KMS-11 (cell line): ENCODE measurements around the gene PSMA1.
A peak's percentile ranks its signal among the peaks of the same experiment; 100 is the strongest.
"Not testable (repeated sequence)": the region's sequence is repeated elsewhere in the genome, so short reads cannot be mapped to it uniquely, and the experiment has no call there.

Experiments used
- H2AFZ ChIP-seq: fragments of 200-600 bp; sonication (generic); 2 replicates; pipeline ENCODE4 v1.6.1; 2016; ENCODE audit warnings: antibody characterized with exemption, mixed run types, low read depth
- H3K27ac ChIP-seq: fragments of 200-600 bp; sonication (generic); 2 replicates; pipeline ENCODE4 v1.6.1; 2016; ENCODE audit warnings: mild to moderate bottlenecking, mixed run types
- H3K27me3 ChIP-seq: fragments of 200-600 bp; sonication (generic); 2 replicates; pipeline ENCODE4 v1.6.1; 2017; ENCODE audit warnings: mild to moderate bottlenecking, low read depth, mixed run types, moderate library complexity; ENCODE audit not compliant: insufficient read depth
- H3K36me3 ChIP-seq: fragments of 200-600 bp; sonication (generic); 2 replicates; pipeline ENCODE4 v1.6.1; 2017; ENCODE audit warnings: mild to moderate bottlenecking, mixed run types; ENCODE audit not compliant: insufficient read depth
- H3K4me1 ChIP-seq: fragments of 200-600 bp; sonication (generic); 2 replicates; pipeline ENCODE4 v1.6.1; 2016; ENCODE audit warnings: mild to moderate bottlenecking, low read depth, mixed run types; ENCODE audit not compliant: poor library complexity, severe bottlenecking
- H3K4me2 ChIP-seq: fragments of 200-600 bp; sonication (generic); 2 replicates; pipeline ENCODE4 v1.7.0; 2016; ENCODE audit warnings: mild to moderate bottlenecking, mixed run types
- H3K4me3 ChIP-seq: fragments of 200-600 bp; sonication (generic); IDR thresholded peaks from 2 replicates; pipeline ENCODE4 v1.6.1; 2017; ENCODE audit warnings: low read depth, low read length, mixed read lengths; ENCODE audit not compliant: insufficient read depth
- H3K79me2 ChIP-seq: fragments of 200-600 bp; sonication (generic); 2 replicates; pipeline ENCODE4 v1.6.1; 2016; ENCODE audit warnings: low read depth, mixed run types; ENCODE audit not compliant: insufficient read depth
- H3K9ac ChIP-seq: fragments of 200-600 bp; sonication (generic); 2 replicates; pipeline ENCODE4 v1.6.1; 2016; ENCODE audit warnings: mild to moderate bottlenecking, mixed run types
- H4K20me1 ChIP-seq: fragments of 200-600 bp; sonication (generic); 2 replicates; pipeline ENCODE4 v1.6.1; 2016; ENCODE audit warnings: mild to moderate bottlenecking, mixed run types; ENCODE audit not compliant: insufficient read depth
- TF ChIP-seq, protein P1 (sequence below): fragments of 200-600 bp; sonication (generic); conservative IDR thresholded peaks from 2 replicates; pipeline ENCODE4 v1.6.1; 2017; ENCODE audit warnings: low read depth, mild to moderate bottlenecking, antibody characterized with exemption, low read length, moderate library complexity, mixed read lengths

The PSMA1 gene

DNA sequence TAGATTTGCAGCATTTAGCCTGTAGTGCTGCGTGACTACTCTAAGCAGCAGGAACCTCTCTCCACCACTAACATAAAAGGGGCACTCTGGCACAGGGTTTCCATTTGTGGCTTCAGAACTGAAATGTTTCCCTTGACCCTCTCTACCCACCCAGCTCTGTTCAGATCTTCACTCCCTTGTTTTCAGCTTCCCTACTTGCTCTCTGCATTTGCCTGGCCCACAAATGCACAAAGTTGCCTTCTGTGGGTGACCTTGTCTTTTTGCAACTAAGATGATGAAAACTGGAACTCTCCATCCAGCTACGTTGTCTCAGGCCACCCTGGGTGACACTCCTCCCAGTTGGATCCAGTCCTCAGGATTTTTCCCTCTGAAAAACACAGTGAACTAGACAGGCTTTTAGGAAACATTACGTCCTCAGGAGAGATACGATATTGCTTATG lies 19.8 kb upstream of the PSMA1 start:
- TF ChIP-seq, protein P1, sequence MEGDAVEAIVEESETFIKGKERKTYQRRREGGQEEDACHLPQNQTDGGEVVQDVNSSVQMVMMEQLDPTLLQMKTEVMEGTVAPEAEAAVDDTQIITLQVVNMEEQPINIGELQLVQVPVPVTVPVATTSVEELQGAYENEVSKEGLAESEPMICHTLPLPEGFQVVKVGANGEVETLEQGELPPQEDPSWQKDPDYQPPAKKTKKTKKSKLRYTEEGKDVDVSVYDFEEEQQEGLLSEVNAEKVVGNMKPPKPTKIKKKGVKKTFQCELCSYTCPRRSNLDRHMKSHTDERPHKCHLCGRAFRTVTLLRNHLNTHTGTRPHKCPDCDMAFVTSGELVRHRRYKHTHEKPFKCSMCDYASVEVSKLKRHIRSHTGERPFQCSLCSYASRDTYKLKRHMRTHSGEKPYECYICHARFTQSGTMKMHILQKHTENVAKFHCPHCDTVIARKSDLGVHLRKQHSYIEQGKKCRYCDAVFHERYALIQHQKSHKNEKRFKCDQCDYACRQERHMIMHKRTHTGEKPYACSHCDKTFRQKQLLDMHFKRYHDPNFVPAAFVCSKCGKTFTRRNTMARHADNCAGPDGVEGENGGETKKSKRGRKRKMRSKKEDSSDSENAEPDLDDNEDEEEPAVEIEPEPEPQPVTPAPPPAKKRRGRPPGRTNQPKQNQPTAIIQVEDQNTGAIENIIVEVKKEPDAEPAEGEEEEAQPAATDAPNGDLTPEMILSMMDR: no peak
- no peaks in the 10 kb centered on the region for H3K27me3 ChIP-seq
- H3K4me3 ChIP-seq: no peak overlapping the region
- no peak overlapping the region for H3K9ac ChIP-seq
- H3K4me1 ChIP-seq: peaks cover 42% of the 10 kb centered on the region
- H3K27ac ChIP-seq: no peak overlapping the region
- 0 out of 2 replicates have a peak, but pooled peaks cover 5% of the 10 kb centered on the region for H3K79me2 ChIP-seq
- no peaks in the 10 kb centered on the region for H3K36me3 ChIP-seq
- no peak overlapping the region for H2AFZ ChIP-seq
- H4K20me1 ChIP-seq: no peaks in the 10 kb centered on the region
- no peak overlapping the region for H3K4me2 ChIP-seq

DNA sequence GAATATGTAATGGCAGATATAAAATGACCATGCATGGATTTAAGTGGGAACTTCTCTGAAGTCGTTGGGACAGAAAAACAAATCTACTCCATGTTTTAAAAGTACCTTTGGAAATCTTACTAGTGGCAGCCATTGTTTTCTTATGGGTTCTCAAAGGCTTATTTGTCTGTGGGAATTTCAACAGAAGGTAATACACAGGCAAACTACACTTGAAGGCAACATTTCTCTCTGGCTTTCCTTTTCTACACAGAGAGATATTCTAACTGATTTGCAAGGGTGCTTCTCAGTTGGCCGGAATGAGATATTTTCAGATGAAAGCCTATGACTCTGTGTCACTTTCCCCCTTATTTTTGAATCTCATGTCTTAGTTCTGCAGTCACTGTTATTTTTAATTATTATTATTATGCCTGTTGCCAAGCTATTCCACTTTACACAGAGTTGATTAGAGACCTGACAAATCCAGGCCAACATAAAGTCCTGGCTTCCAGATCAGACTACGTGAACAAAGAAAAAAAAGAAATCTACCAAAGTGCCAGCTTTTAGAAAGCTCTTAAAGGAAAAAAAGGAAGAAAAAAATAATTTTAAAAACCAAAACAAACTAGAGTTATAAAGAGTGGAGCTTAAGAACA lies 18.9 kb upstream of the PSMA1 start:
- Histone ChIP-seq H3K27ac (no peak overlapping the region), H2AFZ (no peak overlapping the region), H3K4me2 (no peak overlapping the region)

DNA sequence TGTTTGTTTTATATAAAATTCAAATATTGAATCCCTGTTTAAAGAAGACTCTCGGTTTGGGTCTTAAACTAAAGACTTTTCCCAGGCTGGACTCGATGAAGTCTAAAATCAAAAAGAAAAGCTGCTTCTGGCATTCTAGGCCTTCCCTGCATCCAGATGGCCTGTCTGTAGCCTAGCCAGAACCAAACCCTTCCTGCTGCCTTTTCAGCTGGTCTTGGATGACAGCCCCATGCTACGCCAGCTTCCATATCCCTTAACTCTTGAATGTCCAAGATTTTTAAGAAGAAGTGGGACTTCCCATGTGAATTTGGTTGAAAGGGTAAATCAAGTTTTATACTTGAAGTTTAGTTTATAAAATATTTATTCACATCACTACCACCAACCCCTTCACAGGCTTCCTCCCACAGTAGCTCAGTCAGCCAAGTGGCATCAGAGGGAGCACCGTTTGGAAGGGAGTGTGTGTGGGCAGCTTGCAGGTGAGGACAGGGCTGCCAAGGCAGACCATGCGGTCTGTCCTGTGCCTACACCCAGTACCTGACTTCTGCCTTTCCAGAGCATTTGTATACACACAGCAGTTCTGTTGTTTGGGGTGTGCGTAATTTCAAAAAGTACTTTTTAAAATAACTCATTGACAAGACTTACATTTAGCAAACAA lies 18.2 kb upstream of the PSMA1 start:
- H3K4me3 ChIP-seq: no peak overlapping the region
- peaks cover 26% of the 10 kb centered on the region for H3K4me1 ChIP-seq
- H3K4me2 ChIP-seq: no peak overlapping the region
- H3K79me2 ChIP-seq: no peaks in the 10 kb centered on the region
- no peak overlapping the region for H3K27ac ChIP-seq
- no peaks in the 10 kb centered on the region for H4K20me1 ChIP-seq
- no peaks in the 10 kb centered on the region for H3K27me3 ChIP-seq
- H2AFZ ChIP-seq: no peak overlapping the region
- no peak overlapping the region for H3K9ac ChIP-seq
- TF ChIP-seq, protein P1: no peak
- H3K36me3 ChIP-seq: no peaks in the 10 kb centered on the region

More for the DNA sequence above, 18.9 kb upstream of the PSMA1 start:
- Histone ChIP-seq H4K20me1 (no peaks in the 10 kb centered on the region), H3K4me3 (no peak overlapping the region), H3K36me3 (no peaks in the 10 kb centered on the region), H3K79me2 (no peaks in the 10 kb centered on the region), H3K27me3 (no peaks in the 10 kb centered on the region), H3K9ac (no peak overlapping the region), H3K4me1 (peaks cover 32% of the 10 kb centered on the region)
- TF ChIP-seq, protein P1: no peak

DNA sequence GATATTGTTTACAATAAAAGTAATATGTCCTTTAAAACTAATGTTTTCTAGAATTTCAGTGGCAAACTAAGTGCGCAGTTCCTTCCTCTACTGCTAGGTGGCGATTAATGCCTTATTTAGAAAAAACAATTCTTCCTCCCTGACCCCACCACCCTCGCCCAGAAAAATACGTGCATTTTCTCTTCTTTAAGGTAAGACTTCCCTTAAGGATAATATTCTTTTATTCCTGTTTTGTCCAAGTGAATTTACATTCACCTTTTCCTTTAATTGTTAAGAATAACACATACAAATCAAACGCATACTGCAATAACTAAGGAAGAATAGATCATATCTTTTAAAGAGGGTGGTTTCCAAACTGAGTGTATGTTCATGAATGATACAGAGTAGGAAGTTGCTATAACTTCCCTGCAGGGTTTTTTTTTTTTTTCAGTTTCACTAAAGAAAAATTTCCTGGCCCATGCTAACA lies 17.0 kb upstream of the PSMA1 start:
- Histone ChIP-seq H3K27me3 (no peaks in the 10 kb centered on the region), H3K36me3 (no peaks in the 10 kb centered on the region), H4K20me1 (no peaks in the 10 kb centered on the region), H3K9ac (no peak overlapping the region), H3K27ac (no peak overlapping the region; the same call in 1 of the 2 replicates), H3K79me2 (no peaks in the 10 kb centered on the region), H3K4me2 (peak overlapping the region; percentile 33; the same call in 1 of the 2 replicates), H2AFZ (no peak overlapping the region), H3K4me3 (no peak overlapping the region), H3K4me1 (peaks cover 17% of the 10 kb centered on the region)
- TF ChIP-seq, protein P1: peak; percentile 68

DNA sequence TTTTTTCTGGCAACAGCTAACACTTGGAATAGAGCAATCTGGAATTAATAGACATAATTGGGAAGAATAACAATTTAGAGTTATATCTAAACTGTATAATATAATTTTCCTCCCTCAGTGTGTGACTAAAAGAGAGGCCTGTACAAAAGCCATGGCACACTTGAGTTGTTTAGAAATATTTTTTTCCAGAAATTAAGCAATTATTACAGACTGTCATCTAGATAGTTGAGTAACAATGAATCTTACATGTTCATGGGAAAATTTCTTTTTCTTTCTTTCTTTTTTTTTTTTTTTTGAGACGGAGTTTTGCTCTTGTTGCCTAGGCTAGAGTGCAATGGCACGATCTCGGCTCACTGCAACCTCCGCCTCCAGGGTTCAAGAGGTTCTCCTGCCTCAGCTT lies 15.0 kb upstream of the PSMA1 start:
- peaks cover 16% of the 10 kb centered on the region for H3K4me1 ChIP-seq
- not testable (repeated sequence) for H3K79me2 ChIP-seq, H3K4me2 ChIP-seq, H3K27me3 ChIP-seq, H3K9ac ChIP-seq, H4K20me1 ChIP-seq, H3K4me3 ChIP-seq, H3K36me3 ChIP-seq, H2AFZ ChIP-seq, H3K27ac ChIP-seq
